Left ventricle myocardium inferior (tissue), 1 donor: ENCODE results near the gene AKAP13. TPM values are rescaled to one million over a fixed set of nuclear protein-coding genes. Genes with fewer than 3 reads are reported as not detected.

Experiments
- DNase-seq: peaks from one replicate; pipeline ENCODE4 v3.0.0-alpha.2; 2020
- H3K27ac ChIP-seq: fragments of 200-600 bp; replicated peaks from 2 replicates; pipeline ENCODE4 v1.8.0; 2021
- H3K27me3 ChIP-seq: fragments of 200-600 bp; 2 replicates; pipeline ENCODE4 v1.8.0; 2021; ENCODE audit warnings: low read depth
- H3K36me3 ChIP-seq: fragments of 200-600 bp; 2 replicates; pipeline ENCODE4 v1.8.0; 2021
- H3K4me1 ChIP-seq: fragments of 200-600 bp; 2 replicates; pipeline ENCODE4 v1.8.0; 2021
- H3K4me3 ChIP-seq: fragments of 200-600 bp; 2 replicates; pipeline ENCODE4 v1.8.0; 2021; ENCODE audit warnings: mild to moderate bottlenecking, moderate library complexity
- H3K9me3 ChIP-seq: fragments of 200-600 bp; replicated peaks from 2 replicates; pipeline ENCODE4 v1.8.0; 2021
- intact Hi-C: fragments of 100-400 bp; cut with micrococcal nuclease; formaldehyde crosslinking; loops from one replicate; pipeline ENCODE4 v1.11.0; 2022
- total RNA-seq: library from RNA; stranded (reverse); fragmentation: NEBNext Ultra II Directional; extraction: Animal tissue kit (Norgen Biotek cat#: 25700); gene quantifications from one replicate; pipeline ENCODE4 v1.2.1, GENCODE V29; 2021
- TF ChIP-seq, protein P1 (sequence below): fragments of 200-600 bp; IDR thresholded peaks from 2 replicates; pipeline ENCODE4 v1.8.0; 2021; ENCODE audit warnings: antibody characterized with exemption, mild to moderate bottlenecking, borderline replicate concordance
- donor health status: DM: no; HTN: yes; CAD: no; lungs with severe emphysema.

The AKAP13 gene
- total RNA-seq, 1 donor from 2014 or later: 331 TPM

DNA sequence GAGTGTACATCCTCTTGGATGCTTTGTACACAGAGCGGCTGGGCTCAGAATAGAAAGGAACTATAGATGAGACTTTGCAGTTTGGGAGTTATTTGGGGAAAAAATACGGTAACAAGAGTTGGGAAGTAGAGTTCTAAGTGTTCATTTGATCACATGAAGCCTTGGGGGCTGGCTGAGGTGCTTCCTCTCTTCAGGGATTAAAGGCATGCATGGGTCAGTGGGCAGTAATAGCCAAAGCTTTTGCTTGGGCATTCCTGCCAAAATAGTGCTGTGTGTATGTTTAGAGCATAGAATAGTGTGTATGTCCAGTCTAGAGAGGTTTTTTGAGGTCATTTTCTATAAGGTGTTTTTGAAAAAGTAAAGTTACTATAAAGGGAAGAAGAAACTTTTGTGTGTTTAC lies 12.8 kb downstream of the AKAP13 start:
- H3K27ac ChIP-seq: peak overlapping the region; percentile 72
- no peaks in the 10 kb centered on the region for H3K27me3 ChIP-seq
- H3K4me3 ChIP-seq: no peak overlapping the region
- H3K4me1 ChIP-seq: peaks cover 98% of the 10 kb centered on the region
- no peak for DNase-seq
- H3K9me3 ChIP-seq: no peaks in the 10 kb centered on the region
- intact Hi-C loops: no loop called here
- H3K36me3 ChIP-seq: no peaks in the 10 kb centered on the region
- TF ChIP-seq, protein P1, sequence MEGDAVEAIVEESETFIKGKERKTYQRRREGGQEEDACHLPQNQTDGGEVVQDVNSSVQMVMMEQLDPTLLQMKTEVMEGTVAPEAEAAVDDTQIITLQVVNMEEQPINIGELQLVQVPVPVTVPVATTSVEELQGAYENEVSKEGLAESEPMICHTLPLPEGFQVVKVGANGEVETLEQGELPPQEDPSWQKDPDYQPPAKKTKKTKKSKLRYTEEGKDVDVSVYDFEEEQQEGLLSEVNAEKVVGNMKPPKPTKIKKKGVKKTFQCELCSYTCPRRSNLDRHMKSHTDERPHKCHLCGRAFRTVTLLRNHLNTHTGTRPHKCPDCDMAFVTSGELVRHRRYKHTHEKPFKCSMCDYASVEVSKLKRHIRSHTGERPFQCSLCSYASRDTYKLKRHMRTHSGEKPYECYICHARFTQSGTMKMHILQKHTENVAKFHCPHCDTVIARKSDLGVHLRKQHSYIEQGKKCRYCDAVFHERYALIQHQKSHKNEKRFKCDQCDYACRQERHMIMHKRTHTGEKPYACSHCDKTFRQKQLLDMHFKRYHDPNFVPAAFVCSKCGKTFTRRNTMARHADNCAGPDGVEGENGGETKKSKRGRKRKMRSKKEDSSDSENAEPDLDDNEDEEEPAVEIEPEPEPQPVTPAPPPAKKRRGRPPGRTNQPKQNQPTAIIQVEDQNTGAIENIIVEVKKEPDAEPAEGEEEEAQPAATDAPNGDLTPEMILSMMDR: no peak

DNA sequence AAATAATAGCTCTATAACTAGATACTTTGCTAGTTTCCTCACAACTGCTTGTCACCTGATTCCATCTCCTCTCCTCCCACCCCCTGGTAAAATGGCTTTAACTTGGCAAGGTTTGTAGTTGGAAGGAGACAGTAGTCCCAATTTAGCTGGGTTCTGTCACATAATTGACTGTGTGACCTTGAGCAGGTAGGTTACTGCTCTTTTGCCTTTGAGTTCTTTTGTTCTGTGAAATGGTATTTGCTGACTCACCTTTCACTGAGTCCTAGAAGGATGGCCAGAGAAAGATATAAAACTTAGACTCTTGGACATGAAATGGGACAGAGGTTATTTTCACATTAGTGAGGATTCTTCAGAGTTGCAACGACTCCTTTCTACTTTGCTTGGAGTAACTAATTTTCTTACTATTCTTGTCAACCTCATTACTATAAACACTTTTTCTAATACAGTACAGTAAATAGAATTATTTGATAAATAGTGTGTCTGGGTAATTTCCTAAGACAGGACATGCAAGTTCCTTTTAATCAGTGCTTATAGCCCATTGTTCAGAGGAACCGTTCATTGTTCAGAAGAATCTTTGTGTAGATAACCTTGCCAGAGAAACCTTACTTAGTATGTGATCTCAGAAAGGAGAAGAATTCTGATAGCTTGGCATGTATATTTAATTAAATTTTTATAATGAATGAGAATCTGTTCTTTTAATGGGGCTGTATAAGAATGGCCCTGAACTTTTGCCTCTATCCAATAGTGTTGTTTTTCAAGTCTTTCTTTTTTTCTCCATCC lies 14.3 kb downstream of the AKAP13 start:
- Histone ChIP-seq H3K4me3 (peak overlapping the region; percentile 5), H3K27ac (peak overlapping the region; percentile 72), H3K36me3 (no peaks in the 10 kb centered on the region), H3K27me3 (no peaks in the 10 kb centered on the region), H3K4me1 (peaks cover 90% of the 10 kb centered on the region), H3K9me3 (no peaks in the 10 kb centered on the region)
- TF ChIP-seq, protein P1: no peak
- intact Hi-C loops: no loop called here
- no peak for DNase-seq

DNA sequence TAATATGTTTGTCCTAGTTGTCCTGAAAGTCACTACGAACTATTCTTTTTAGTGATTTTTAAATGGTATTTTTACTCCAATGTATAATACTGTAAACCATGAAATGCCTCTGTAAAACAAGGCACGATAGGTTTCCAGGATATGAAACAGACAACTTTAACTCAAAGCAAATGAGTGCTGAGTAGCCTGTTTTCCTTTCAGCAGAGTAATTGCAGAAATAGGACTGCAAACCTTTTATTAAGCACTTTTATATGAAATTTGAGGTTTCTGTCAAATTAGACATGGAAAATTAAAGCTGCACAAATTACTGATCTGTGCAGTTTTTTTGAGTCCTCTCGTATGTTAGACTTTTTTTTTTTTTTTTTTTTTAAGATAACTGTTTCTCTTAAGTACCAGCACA lies 16.2 kb downstream of the AKAP13 start:
- Histone ChIP-seq H3K36me3 (no peaks in the 10 kb centered on the region), H3K27ac (no peak overlapping the region), H3K4me1 (peaks cover 90% of the 10 kb centered on the region), H3K27me3 (no peaks in the 10 kb centered on the region), H3K4me3 (no peak overlapping the region), H3K9me3 (no peaks in the 10 kb centered on the region)
- TF ChIP-seq, protein P1: no peak
- DNase-seq: no peak
- intact Hi-C loops: no loop called here

DNA sequence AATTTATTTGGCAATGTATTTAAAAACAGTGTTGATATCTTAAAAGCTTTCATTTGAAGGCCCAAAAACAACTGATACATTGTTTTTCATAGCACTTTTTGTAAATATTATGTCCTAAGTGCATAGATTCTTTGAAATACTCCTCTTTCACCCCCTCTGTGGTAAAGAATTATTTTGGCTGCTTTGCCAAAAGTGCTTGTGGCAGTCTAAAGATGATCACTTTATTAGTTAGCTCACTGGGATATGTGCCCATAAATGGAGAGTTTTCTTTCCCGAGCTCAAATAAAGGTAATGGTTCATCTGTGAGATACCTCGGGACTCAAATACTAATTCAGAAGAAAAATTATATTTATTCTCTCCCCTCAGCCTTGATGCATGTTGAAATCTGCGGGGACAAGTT lies 16.7 kb downstream of the AKAP13 start:
- H3K27ac ChIP-seq: peak overlapping the region; percentile 24

DNA sequence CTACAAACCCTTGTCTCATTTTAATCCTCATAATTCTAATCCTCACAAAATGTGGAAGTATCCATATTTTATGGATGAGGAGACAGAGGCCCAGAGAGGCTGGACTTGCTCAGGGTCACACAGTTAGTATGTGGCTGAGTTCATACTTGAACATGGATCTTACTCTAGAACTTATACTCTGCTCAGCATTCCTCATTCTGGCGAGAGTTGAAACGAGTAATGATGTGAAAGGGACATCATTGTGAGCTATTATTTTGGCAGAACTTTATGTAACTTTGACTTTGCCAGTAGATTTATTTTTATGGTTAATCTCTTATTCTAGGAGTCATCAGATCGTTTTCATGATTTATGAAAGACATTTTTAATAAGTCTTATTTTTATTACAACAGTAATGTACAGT lies 17.5 kb downstream of the AKAP13 start:
- intact Hi-C loops: no loop called here
- no peaks in the 10 kb centered on the region for H3K27me3 ChIP-seq
- H3K4me1 ChIP-seq: peaks cover 92% of the 10 kb centered on the region
- no peaks in the 10 kb centered on the region for H3K9me3 ChIP-seq
- H3K36me3 ChIP-seq: no peaks in the 10 kb centered on the region
- H3K27ac ChIP-seq: peak overlapping the region; percentile 24
- TF ChIP-seq, protein P1: no peak
- no peak for DNase-seq
- H3K4me3 ChIP-seq: no peak overlapping the region

More for the DNA sequence above, 16.7 kb downstream of the AKAP13 start:
- H3K27me3 ChIP-seq: no peaks in the 10 kb centered on the region
- peaks cover 92% of the 10 kb centered on the region for H3K4me1 ChIP-seq
- H3K4me3 ChIP-seq: no peak overlapping the region
- DNase-seq: no peak
- no peaks in the 10 kb centered on the region for H3K36me3 ChIP-seq
- intact Hi-C loops: no loop called here
- no peaks in the 10 kb centered on the region for H3K9me3 ChIP-seq
- TF ChIP-seq, protein P1: no peak
